ENCODE results near the gene TGM3.

DNA sequence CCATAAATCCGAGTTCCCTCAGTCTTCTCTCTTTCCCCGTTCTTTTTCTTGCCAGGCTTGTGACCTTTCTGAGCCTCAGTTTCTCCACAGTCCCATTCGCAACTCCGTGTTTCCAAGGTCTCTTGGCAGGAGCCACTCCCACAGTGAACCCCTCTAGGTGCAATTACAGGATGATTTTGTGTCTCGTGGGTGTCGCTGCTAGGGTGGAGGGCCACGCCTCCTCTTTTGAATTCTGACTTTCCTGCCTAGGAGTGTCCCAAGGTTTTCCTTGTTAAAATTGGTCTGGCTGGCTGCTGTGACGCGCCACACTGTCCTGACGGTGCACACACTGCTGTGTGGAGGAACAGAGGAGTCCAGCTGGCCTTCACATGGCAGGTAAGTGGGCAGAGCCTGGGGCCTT lies 84.8 kb downstream of the TGM3 start, which contains the start of gene TGM6:
- TF ChIP-seq MXI1 (IDR thresholded peaks at IDR 0.05; ENCODE audit: borderline replicate concordance, low read depth, low read length): no peak
- TF ChIP-seq USF2 (IDR thresholded peaks at IDR 0.05; ENCODE audit: low read depth, low read length): no peak
- no peak for TF ChIP-seq CTCF (conservative IDR thresholded peaks at IDR 0.05; ENCODE audit: low read depth, low read length)
- TF ChIP-seq SMC3 (IDR thresholded peaks at IDR 0.05; ENCODE audit: low read depth, low read length): no peak
- TF ChIP-seq POLR2A (IDR thresholded peaks at IDR 0.05; ENCODE audit: low read depth, low read length): no peak
- TF ChIP-seq MAZ (IDR thresholded peaks at IDR 0.05; ENCODE audit: borderline replicate concordance, low read depth, low read length): no peak
- TF ChIP-seq FOS (IDR thresholded peaks at IDR 0.05; ENCODE audit: low read depth, low read length): no peak
- TF ChIP-seq CEBPB (IDR thresholded peaks at IDR 0.05; ENCODE audit: low read depth, low read length): no peak
- TF ChIP-seq, protein P1, sequence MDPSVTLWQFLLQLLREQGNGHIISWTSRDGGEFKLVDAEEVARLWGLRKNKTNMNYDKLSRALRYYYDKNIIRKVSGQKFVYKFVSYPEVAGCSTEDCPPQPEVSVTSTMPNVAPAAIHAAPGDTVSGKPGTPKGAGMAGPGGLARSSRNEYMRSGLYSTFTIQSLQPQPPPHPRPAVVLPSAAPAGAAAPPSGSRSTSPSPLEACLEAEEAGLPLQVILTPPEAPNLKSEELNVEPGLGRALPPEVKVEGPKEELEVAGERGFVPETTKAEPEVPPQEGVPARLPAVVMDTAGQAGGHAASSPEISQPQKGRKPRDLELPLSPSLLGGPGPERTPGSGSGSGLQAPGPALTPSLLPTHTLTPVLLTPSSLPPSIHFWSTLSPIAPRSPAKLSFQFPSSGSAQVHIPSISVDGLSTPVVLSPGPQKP (IDR thresholded peaks at IDR 0.05; ENCODE audit: borderline replicate concordance, low read depth, low read length): no peak
- TF ChIP-seq RAD21 (IDR thresholded peaks at IDR 0.05; ENCODE audit: low read length): no peak
- no peak for TF ChIP-seq BHLHE40 (IDR thresholded peaks at IDR 0.05; ENCODE audit: low read depth, low read length)
- no peak for TF ChIP-seq RCOR1 (IDR thresholded peaks at IDR 0.05; ENCODE audit: insufficient replicate concordance, low read length)
- TF ChIP-seq MAFK (IDR thresholded peaks at IDR 0.05; ENCODE audit: low read depth, low read length): no peak
- TF ChIP-seq RFX5 (IDR thresholded peaks at IDR 0.05; ENCODE audit: low read depth, low read length): no peak
